Naive thymus-derived CD4-positive, alpha-beta T cell (primary cell): ENCODE results near the gene P4HA3. TPM values are rescaled to one million over a fixed set of nuclear protein-coding genes. Genes with fewer than 3 reads are reported as not detected.

Experiments
- ATAC-seq: fragments of 150-1000 bp; cut with Tn5 transposase; 2 replicates; pipeline ENCODE4 v1.10.0; 2021; ENCODE audit warnings: mild to moderate bottlenecking, moderate library complexity
- CTCF ChIA-PET: fragments of 350-600 bp; sonication (Branson Sonifier 250); formaldehyde crosslinking; loops from one replicate; lab custom pipeline; 2021; ENCODE audit warnings: antibody characterized with exemption; lab: Charles Lee
- POLR2A ChIA-PET: fragments of 350-600 bp; sonication (Branson Sonifier 250); formaldehyde crosslinking; loops from one replicate; lab custom pipeline; 2021; ENCODE audit warnings: antibody characterized with exemption, inconsistent platforms; lab: Charles Lee
- DNase-seq, 9 donors: peaks; one replicate each; pipeline versions ENCODE4 v3.0.0 to v3.0.0-alpha.2; 2020 to 2022; ENCODE audit warnings: mixed read lengths in 1 of 9
- H3K27ac ChIP-seq: one replicate; pipeline ENCODE4 v1.7.0; 2013; ENCODE audit warnings: mild to moderate bottlenecking, low read depth, low read length, moderate library complexity
- H3K27me3 ChIP-seq, 2 donors: one replicate each; pipeline ENCODE4 v1.7.0; 2013; ENCODE audit warnings: low read length in 2 of 2, mild to moderate bottlenecking in 2 of 2, moderate library complexity in 2 of 2; ENCODE audit not compliant: control insufficient read depth in 2 of 2, insufficient read depth in 2 of 2
- H3K36me3 ChIP-seq, 3 experiments: 1 replicate in 2 of 3; 2 replicates in 1 of 3; pipeline ENCODE4 v1.7.0; 2013; ENCODE audit warnings: low read length in 3 of 3, mild to moderate bottlenecking in 3 of 3, moderate library complexity in 1 of 3; ENCODE audit not compliant: insufficient read depth in 3 of 3, control insufficient read depth in 2 of 3
- H3K4me1 ChIP-seq, 2 donors: one replicate each; pipeline ENCODE4 v1.7.0; 2013; ENCODE audit warnings: low read length in 2 of 2, mild to moderate bottlenecking in 2 of 2, moderate library complexity in 1 of 2; ENCODE audit not compliant: control insufficient read depth in 2 of 2, insufficient read depth in 2 of 2
- H3K4me3 ChIP-seq: 2 replicates; pipeline ENCODE4 v1.7.0; 2013; ENCODE audit warnings: mild to moderate bottlenecking, low read length
- H3K9me3 ChIP-seq, 3 experiments: 1 replicate in 2 of 3; 2 replicates in 1 of 3; pipeline ENCODE4 v1.7.0; 2013; ENCODE audit warnings: low read length in 3 of 3; ENCODE audit not compliant: control insufficient read depth in 2 of 3
- H3K27ac Mint-ChIP-seq, 9 donors: one replicate each; pipeline ENCODE4 v1.8.0; 2020 to 2022; ENCODE audit warnings: mixed read lengths in 9 of 9, mild to moderate bottlenecking in 8 of 9, moderate library complexity in 5 of 9, inconsistent platforms in 2 of 9
- H3K27me3 Mint-ChIP-seq, 5 donors: one replicate each; pipeline ENCODE4 v1.8.0; 2021 to 2022; ENCODE audit warnings: mixed read lengths in 5 of 5, mild to moderate bottlenecking in 1 of 5
- H3K36me3 Mint-ChIP-seq, 5 donors: one replicate each; pipeline ENCODE4 v1.8.0; 2020 to 2022; ENCODE audit warnings: mixed read lengths in 5 of 5, mild to moderate bottlenecking in 3 of 5, inconsistent platforms in 1 of 5
- H3K4me1 Mint-ChIP-seq, 7 donors: one replicate each; pipeline ENCODE4 v1.8.0; 2020 to 2022; ENCODE audit warnings: mixed read lengths in 7 of 7, mild to moderate bottlenecking in 3 of 7, inconsistent platforms in 1 of 7
- H3K4me3 Mint-ChIP-seq, 10 donors: one replicate each; pipeline ENCODE4 v1.8.0; 2020 to 2022; ENCODE audit warnings: mild to moderate bottlenecking in 10 of 10, mixed read lengths in 10 of 10, moderate library complexity in 6 of 10, inconsistent platforms in 2 of 10
- H3K9me3 Mint-ChIP-seq, 11 donors: one replicate each; pipeline ENCODE4 v1.8.0; 2020 to 2022; ENCODE audit warnings: mixed read lengths in 11 of 11, mild to moderate bottlenecking in 4 of 11, inconsistent platforms in 1 of 11, moderate library complexity in 1 of 11
- intact Hi-C, 2 donors: fragments of 100-400 bp; cut with micrococcal nuclease; formaldehyde crosslinking; loops; one replicate each; pipeline ENCODE4 v1.15.1; 2023
- polyA plus RNA-seq, 2 donors: library from polyadenylated mRNA; unstranded; fragments of 300-500 nt; fragmentation: Illumina TruSeq; gene quantifications; one replicate each; pipeline ENCODE4 v1.2.3, GENCODE V29; 2021
- total RNA-seq, 6 experiments: library from RNA in 5 of 6; stranded (reverse) in 5 of 6; gene quantifications; 1 replicate in 5 of 6; 2 replicates in 1 of 6; pipeline ENCODE4 v1.2.3 and lab custom pipeline; 2021 to 2026

Gene P4HA3
- total and polyA plus RNA-seq, 7 experiments from 2014 or later = not detected

- intact Hi-C loops = no loop called here
- Mint-ChIP-seq H3K4me3 (no peak overlapping the region), H3K36me3 (peaks cover 5 to 41% (median 16%) of the 10 kb centered on the region in 5 donors), H3K27ac (no peak overlapping the region), H3K9me3 (no peaks in the 10 kb centered on the region), H3K4me1 (no peaks in the 10 kb centered on the region), H3K27me3 (no peaks in the 10 kb centered on the region)
- ChIA-PET CTCF (no interaction called here), POLR2A (interaction anchor here (0.7 kb wide), 1 partner anchor 243 kb away, joined by 3 read pairs; no protein-coding TSS in a partner anchor)
- no peak for ATAC-seq
- Histone ChIP-seq H3K36me3 (peaks cover 0 to 61% (median 4%) of the 10 kb centered on the region in 3 experiments), H3K4me3 (no peak overlapping the region), H3K27ac (no peak overlapping the region), H3K4me1 (no peaks in the 10 kb centered on the region), H3K9me3 (no peaks in the 10 kb centered on the region), H3K27me3 (no peaks in the 10 kb centered on the region)
- no peak for DNase-seq
Measured at GRCh38 chr11:74248469-74248868, 63.0 kb downstream of the P4HA3 start.

GRCh38 chr11:74238243-74238642 is 73.2 kb downstream of the P4HA3 start:
- Mint-ChIP-seq H3K27ac (peak overlapping the region in 8 of 9 donors; percentile 20 to 89 (median 77)), H3K27me3 (no peaks in the 10 kb centered on the region), H3K36me3 (peaks cover 7 to 41% (median 34%) of the 10 kb centered on the region in 5 donors), H3K9me3 (no peaks in the 10 kb centered on the region), H3K4me3 (peak overlapping the region in 4 of 10 donors; percentile 14 to 49 (median 33)), H3K4me1 (peaks cover 0 to 28% (median 20%) of the 10 kb centered on the region in 7 donors)
- DNase-seq = no peak
- intact Hi-C loops = loop anchor here in 1 of 2 donors (10.0 kb wide), 1 partner anchor 273 kb away; no protein-coding TSS in a partner anchor
- ChIA-PET POLR2A (no interaction called here), CTCF (no interaction called here)
- Histone ChIP-seq H3K36me3 (peaks cover 0 to 8% (median 5%) of the 10 kb centered on the region in 3 experiments), H3K9me3 (no peaks in the 10 kb centered on the region), H3K27ac (no peak overlapping the region), H3K4me3 (no peak overlapping the region), H3K4me1 (peaks cover 6 to 21% of the 10 kb centered on the region in 2 donors), H3K27me3 (no peaks in the 10 kb centered on the region)
- ATAC-seq = no peak

GRCh38 chr11:74237541-74237940 is 73.9 kb downstream of the P4HA3 start:
- no peak overlapping the region for H3K4me3 ChIP-seq
- ATAC-seq (no peak), DNase-seq (no peak)
- peak overlapping the region in 7 of 9 donors; percentile 27 to 89 (median 77) for H3K27ac Mint-ChIP-seq
- H3K36me3 ChIP-seq = peaks cover 0 to 8% (median 5%) of the 10 kb centered on the region in 3 experiments
- intact Hi-C loops = loop anchor here in 1 of 2 donors (10.0 kb wide), 1 partner anchor 273 kb away; no protein-coding TSS in a partner anchor
- H3K36me3 Mint-ChIP-seq = peaks cover 7 to 40% (median 30%) of the 10 kb centered on the region in 5 donors
- CTCF ChIA-PET = interaction anchor here (0.6 to 0.7 kb wide), 2 partner anchors 51 to 348 kb away, joined by 4 to 5 read pairs; no protein-coding TSS in a partner anchor
- no peak overlapping the region for H3K27ac ChIP-seq
- no peaks in the 10 kb centered on the region for H3K27me3 ChIP-seq
- H3K4me1 ChIP-seq = peaks cover 13 to 28% of the 10 kb centered on the region in 2 donors
- no peaks in the 10 kb centered on the region for H3K27me3 Mint-ChIP-seq
- peaks cover 0 to 28% (median 24%) of the 10 kb centered on the region in 7 donors for H3K4me1 Mint-ChIP-seq
- no peaks in the 10 kb centered on the region for H3K9me3 Mint-ChIP-seq
- no peaks in the 10 kb centered on the region for H3K9me3 ChIP-seq
- POLR2A ChIA-PET = interaction anchor here (0.6 kb wide), 1 partner anchor 1390 kb away, joined by 3 read pairs; no protein-coding TSS in a partner anchor
- H3K4me3 Mint-ChIP-seq = peak overlapping the region in 5 of 10 donors; percentile 14 to 49 (median 24)

- Histone ChIP-seq H3K36me3 (peaks cover 0 to 5% (median 5%) of the 10 kb centered on the region in 3 experiments), H3K27ac (no peak overlapping the region), H3K27me3 (no peaks in the 10 kb centered on the region), H3K9me3 (no peaks in the 10 kb centered on the region), H3K4me1 (peaks cover 22 to 44% of the 10 kb centered on the region in 2 donors), H3K4me3 (no peak overlapping the region)
- ChIA-PET CTCF (no interaction called here), POLR2A (no interaction called here)
- intact Hi-C loops = loop anchor here in 1 of 2 donors (10.0 kb wide), 1 partner anchor 270 kb away; no protein-coding TSS in a partner anchor
- peaks cover 5 to 33% (median 29%) of the 10 kb centered on the region in 5 donors for H3K36me3 Mint-ChIP-seq
- H3K4me3 Mint-ChIP-seq = no peak overlapping the region
- H3K9me3 Mint-ChIP-seq = no peaks in the 10 kb centered on the region
- no peak for DNase-seq
- no peaks in the 10 kb centered on the region for H3K27me3 Mint-ChIP-seq
- peaks cover 10 to 43% (median 33%) of the 10 kb centered on the region in 7 donors for H3K4me1 Mint-ChIP-seq
- no peak for ATAC-seq
- no peak overlapping the region for H3K27ac Mint-ChIP-seq
Measured at GRCh38 chr11:74235121-74235520, 76.3 kb downstream of the P4HA3 start.

GRCh38 chr11:74233683-74234082 is 77.8 kb downstream of the P4HA3 start:
- Histone ChIP-seq H3K4me1 (peaks cover 22 to 42% of the 10 kb centered on the region in 2 donors), H3K27me3 (no peaks in the 10 kb centered on the region), H3K27ac (peak overlapping the region; percentile 69), H3K36me3 (peaks cover 0 to 5% (median 0%) of the 10 kb centered on the region in 3 experiments), H3K4me3 (no peak overlapping the region), H3K9me3 (no peaks in the 10 kb centered on the region)
- no peak for DNase-seq
- Mint-ChIP-seq H3K27me3 (no peaks in the 10 kb centered on the region), H3K4me3 (no peak overlapping the region), H3K4me1 (peaks cover 8 to 50% (median 34%) of the 10 kb centered on the region in 7 donors), H3K36me3 (peaks cover 7 to 31% (median 21%) of the 10 kb centered on the region in 5 donors), H3K9me3 (no peaks in the 10 kb centered on the region), H3K27ac (no peak overlapping the region)
- intact Hi-C loops = loop anchor here in 1 of 2 donors (10.0 kb wide), 1 partner anchor 269 kb away; no protein-coding TSS in a partner anchor
- POLR2A ChIA-PET = no interaction called here
- ATAC-seq = no peak
- CTCF ChIA-PET = no interaction called here

- H3K27ac Mint-ChIP-seq = peak overlapping the region in 2 of 9 donors; percentile 95 to 96
Measured at GRCh38 chr11:74232311-74232950, 79.0 kb downstream of the P4HA3 start.

More at GRCh38 chr11:74232311-74232950, 79.0 kb downstream of the P4HA3 start:
- H3K9me3 ChIP-seq = no peaks in the 10 kb centered on the region
- Mint-ChIP-seq H3K9me3 (no peaks in the 10 kb centered on the region), H3K4me1 (peaks cover 7 to 46% (median 26%) of the 10 kb centered on the region in 7 donors), H3K4me3 (peak overlapping the region in 8 of 10 donors; percentile 10 to 71 (median 40)), H3K27me3 (no peaks in the 10 kb centered on the region), H3K36me3 (peaks cover 7 to 29% (median 22%) of the 10 kb centered on the region in 5 donors)
- POLR2A ChIA-PET = interaction anchor here (0.6 to 1.5 kb wide), 3 partner anchors 10 to 61 kb away, joined by 3 to 5 read pairs (median 3); partner anchors contain the start of genes C2CD3 and PPME1
- H3K36me3 ChIP-seq = peaks cover 0 to 5% (median 0%) of the 10 kb centered on the region in 3 experiments
- no peaks in the 10 kb centered on the region for H3K27me3 ChIP-seq
- peak overlapping the region; percentile 69 for H3K27ac ChIP-seq
- DNase-seq (peak in 7 of 9 donors; percentile 24 to 79 (median 68)), ATAC-seq (peak; percentile 95)
- H3K4me3 ChIP-seq = peak overlapping the region; percentile 5
- CTCF ChIA-PET = interaction anchor here (0.7 to 2.1 kb wide), 4 partner anchors 23 to 464 kb away, joined by 3 to 16 read pairs (median 4); no protein-coding TSS in a partner anchor
- intact Hi-C loops = loop anchor here in 1 of 2 donors (1.0 to 10.0 kb wide), 4 partner anchors 14 to 268 kb away; partner anchors contain the start of genes C2CD3 and PPME1
- H3K4me1 ChIP-seq = peaks cover 22 to 35% of the 10 kb centered on the region in 2 donors
